Endothelial cell of umbilical vein (primary cell): Measurements from ENCODE around the gene BHLHE41. TPM values are rescaled to one million over a fixed set of nuclear protein-coding genes. Genes with fewer than 3 reads are reported as not detected.

Source experiments
- BruUV-seq: library from RNA; stranded (reverse); fragments of 400-500 nt; replicated peaks from 2 replicates; lab custom pipeline; 2021; lab: Mats Ljungman, UMichigan
- CTCF ChIA-PET: fragments of 300-600, 350-600 bp; sonication (Branson Sonifier 250); formaldehyde crosslinking; loops from one replicate; lab custom pipeline; 2021; ENCODE audit warnings: antibody characterized with exemption, inconsistent platforms; lab: Charles Lee
- POLR2A ChIA-PET: fragments of 300-600, 350-600 bp; sonication (Branson Sonifier 250); formaldehyde crosslinking; loops from one replicate; lab custom pipeline; 2021; ENCODE audit warnings: antibody characterized with exemption, inconsistent platforms; lab: Charles Lee
- DNase-seq: peaks from one replicate; pipeline ENCODE4 v3.0.0-alpha.2; 2011; ENCODE audit warnings: low read depth, low spot score
- FAIRE-seq: peaks from 2 replicates; lab custom pipeline; 2011; peaks lifted over from hg19 to GRCh38; lab: Jason Lieb, UNC
- H2AFZ ChIP-seq: 2 replicates; pipeline ENCODE4 v1.6.0; 2012; ENCODE audit warnings: low read depth, low read length, control low read depth, inconsistent platforms
- H3K27ac ChIP-seq: 2 replicates; pipeline ENCODE4 v1.5.1; 2011; ENCODE audit warnings: low read depth, mild to moderate bottlenecking, control low read depth, low read length, moderate library complexity; ENCODE audit not compliant: insufficient read depth
- H3K27me3 ChIP-seq, 2 experiments: 2 replicates each; pipeline versions ENCODE4 v1.6.0 to v1.6.1; 2011; ENCODE audit warnings: low read length in 2 of 2, mixed read lengths in 1 of 2; ENCODE audit not compliant: control insufficient read depth in 2 of 2, insufficient read depth in 2 of 2
- H3K36me3 ChIP-seq, 2 experiments: 2 replicates in 1 of 2; 3 replicates in 1 of 2; pipeline ENCODE4 v1.5.1; 2011; ENCODE audit warnings: low read length in 2 of 2, mild to moderate bottlenecking in 1 of 2, moderate library complexity in 1 of 2; ENCODE audit not compliant: control insufficient read depth in 2 of 2, insufficient read depth in 2 of 2; ENCODE audit errors: extremely low read depth in 1 of 2
- H3K4me1 ChIP-seq: 3 replicates; pipeline ENCODE4 v1.5.1; 2011; ENCODE audit warnings: mild to moderate bottlenecking, low read length; ENCODE audit not compliant: control insufficient read depth, insufficient read depth; ENCODE audit errors: extremely low read depth
- H3K4me2 ChIP-seq: 2 replicates; pipeline ENCODE4 v1.6.1; 2011; ENCODE audit warnings: low read length, control low read depth, mixed read lengths; ENCODE audit not compliant: insufficient read depth
- H3K4me3 ChIP-seq, 3 experiments: fragments of 200-600 bp in 1 of 3; sonication (generic), shearing (Covaris generic) in 1 of 3; replicated peaks in 1 of 3; 2 replicates each; pipeline ENCODE4 v1.5.1; 2011 to 2016; ENCODE audit warnings: control low read depth in 3 of 3, low read length in 3 of 3, mild to moderate bottlenecking in 2 of 3, inconsistent platforms in 1 of 3, low read depth in 1 of 3, moderate library complexity in 1 of 3; ENCODE audit not compliant: insufficient read depth in 1 of 3
- H3K79me2 ChIP-seq: 2 replicates; pipeline ENCODE4 v1.6.0; 2012; ENCODE audit warnings: low read length, inconsistent platforms; ENCODE audit not compliant: control insufficient read depth, insufficient read depth
- H3K9ac ChIP-seq: replicated peaks from 2 replicates; pipeline ENCODE3; 2011; ENCODE audit warnings: low read length, control low read depth; ENCODE audit not compliant: insufficient read depth; ENCODE audit errors: extremely low read depth
- H3K9me1 ChIP-seq: replicated peaks from 3 replicates; pipeline ENCODE4 v1.6.0; 2011; ENCODE audit warnings: mild to moderate bottlenecking, low read length; ENCODE audit not compliant: control insufficient read depth, insufficient read depth; ENCODE audit errors: extremely low read depth
- H3K9me3 ChIP-seq: replicated peaks from 2 replicates; pipeline ENCODE4 v1.5.1; 2012; ENCODE audit warnings: low read length, inconsistent platforms; ENCODE audit not compliant: control insufficient read depth, insufficient read depth
- H4K20me1 ChIP-seq: replicated peaks from 2 replicates; pipeline ENCODE3; 2011; ENCODE audit warnings: mild to moderate bottlenecking, low read length; ENCODE audit not compliant: control insufficient read depth, insufficient read depth; ENCODE audit errors: extremely low read depth
- EZH2 ChIP-seq: IDR thresholded peaks from 2 replicates; pipeline ENCODE4 v1.6.1; 2012; ENCODE audit warnings: borderline replicate concordance, low read depth, mild to moderate bottlenecking, moderate library complexity, low read length, inconsistent platforms; ENCODE audit not compliant: severe bottlenecking
- FOS ChIP-seq: IDR thresholded peaks from 2 replicates; pipeline ENCODE4 v1.6.1; 2011; ENCODE audit warnings: mild to moderate bottlenecking, low read length, moderate library complexity, borderline replicate concordance; ENCODE audit not compliant: insufficient read depth
- GATA2 ChIP-seq: IDR thresholded peaks from 2 replicates; pipeline ENCODE4 v1.7.0; 2011; ENCODE audit warnings: low read depth, mild to moderate bottlenecking, moderate library complexity, mixed read lengths, low read length; ENCODE audit not compliant: insufficient read length, insufficient read depth
- JUN ChIP-seq: IDR thresholded peaks from 2 replicates; pipeline ENCODE4 v1.6.1; 2011; ENCODE audit warnings: borderline replicate concordance, low read depth; ENCODE audit not compliant: insufficient read length, insufficient read depth
- MAX ChIP-seq: IDR thresholded peaks from 2 replicates; pipeline ENCODE4 v1.6.1; 2011; ENCODE audit not compliant: insufficient read depth, insufficient read length
- MYC ChIP-seq: IDR thresholded peaks from one replicate; pipeline ENCODE4 v1.6.1; 2011; ENCODE audit warnings: mild to moderate bottlenecking, low read depth, low read length
- POLR2A ChIP-seq: IDR thresholded peaks from 2 replicates; pipeline ENCODE4 v1.6.1; 2012; ENCODE audit warnings: low read depth, mild to moderate bottlenecking, control low read depth, low read length
- POLR2AphosphoS5 ChIP-seq: IDR thresholded peaks from 2 replicates; pipeline ENCODE4 v1.6.1; 2012; ENCODE audit warnings: low read depth, mild to moderate bottlenecking, control low read depth, low read length, moderate library complexity; ENCODE audit not compliant: insufficient read depth
- dilution Hi-C: fragments of 300-500 bp; cut with MboI; formaldehyde crosslinking; loops from one replicate; pipeline ENCODE4 v1.15.0; 2019; ENCODE audit warnings: low sequenced_read_pairs; ENCODE audit not compliant: extremely low pct_ligation_motif_present
- intact Hi-C: fragments of 100-400 bp; cut with micrococcal nuclease; formaldehyde crosslinking; loops from one replicate; pipeline ENCODE4 v1.10.0; 2022
- polyA plus RNA-seq, 4 experiments: library from polyadenylated mRNA; depleted of rRNA in 3 of 4; stranded (reverse) in 3 of 4; unstranded in 1 of 4; fragments of >200 nt; gene quantifications; 2 replicates each; pipeline versions ENCODE4 v1.2.1 to v1.2.3, GENCODE V29; 2011 to 2012; ENCODE audit warnings: missing spikeins in 1 of 4
- total RNA-seq: library from RNA; stranded (reverse); gene quantifications from 2 replicates; pipeline ENCODE4 v1.2.3, GENCODE V29; 2021
- TF ChIP-seq, protein P1 (sequence below), 2 donors: IDR thresholded peaks; 1 replicate in 1 of 2; 2 replicates in 1 of 2; pipeline ENCODE4 v1.5.1; 2011; ENCODE audit warnings: low read length in 2 of 2, mild to moderate bottlenecking in 2 of 2, moderate library complexity in 2 of 2, control low read depth in 1 of 2, inconsistent platforms in 1 of 2, low read depth in 1 of 2; ENCODE audit not compliant: insufficient read depth in 1 of 2; ENCODE audit errors: extremely low read depth in 1 of 2

BHLHE41 gene
- total and polyA plus RNA-seq, 2 donors (not counting 3 experiments of a cell fraction or from before 2014, with no cell fraction given): 0.12 to 0.24 TPM

GRCh38 chr12:26102953-26103352 is 21.9 kb downstream of the BHLHE41 start:
- ChIA-PET POLR2A (no interaction called here), CTCF (interaction anchor here (1.4 to 1.7 kb wide), 2 partner anchors 9 to 16 kb away, joined by 4 to 5 read pairs; no protein-coding TSS in a partner anchor)
- Histone ChIP-seq H2AFZ (no peak overlapping the region), H3K4me3 (no peak overlapping the region), H3K27ac (no peak overlapping the region), H3K27me3 (no peaks in the 10 kb centered on the region), H3K36me3 (no peaks in the 10 kb centered on the region), H3K9ac (no peak overlapping the region), H3K4me1 (no peaks in the 10 kb centered on the region), H3K9me3 (no peaks in the 10 kb centered on the region), H3K79me2 (no peaks in the 10 kb centered on the region), H4K20me1 (no peaks in the 10 kb centered on the region), H3K4me2 (no peak overlapping the region), H3K9me1 (no peaks in the 10 kb centered on the region)
- DNase-seq: peak; percentile 56
- dilution Hi-C loops: no loop called here
- BruUV-seq: no TSS peak
- intact Hi-C loops: no loop called here
- TF ChIP-seq, protein P1, sequence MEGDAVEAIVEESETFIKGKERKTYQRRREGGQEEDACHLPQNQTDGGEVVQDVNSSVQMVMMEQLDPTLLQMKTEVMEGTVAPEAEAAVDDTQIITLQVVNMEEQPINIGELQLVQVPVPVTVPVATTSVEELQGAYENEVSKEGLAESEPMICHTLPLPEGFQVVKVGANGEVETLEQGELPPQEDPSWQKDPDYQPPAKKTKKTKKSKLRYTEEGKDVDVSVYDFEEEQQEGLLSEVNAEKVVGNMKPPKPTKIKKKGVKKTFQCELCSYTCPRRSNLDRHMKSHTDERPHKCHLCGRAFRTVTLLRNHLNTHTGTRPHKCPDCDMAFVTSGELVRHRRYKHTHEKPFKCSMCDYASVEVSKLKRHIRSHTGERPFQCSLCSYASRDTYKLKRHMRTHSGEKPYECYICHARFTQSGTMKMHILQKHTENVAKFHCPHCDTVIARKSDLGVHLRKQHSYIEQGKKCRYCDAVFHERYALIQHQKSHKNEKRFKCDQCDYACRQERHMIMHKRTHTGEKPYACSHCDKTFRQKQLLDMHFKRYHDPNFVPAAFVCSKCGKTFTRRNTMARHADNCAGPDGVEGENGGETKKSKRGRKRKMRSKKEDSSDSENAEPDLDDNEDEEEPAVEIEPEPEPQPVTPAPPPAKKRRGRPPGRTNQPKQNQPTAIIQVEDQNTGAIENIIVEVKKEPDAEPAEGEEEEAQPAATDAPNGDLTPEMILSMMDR (IDR thresholded peaks at IDR 0.05; ENCODE audit: extremely low read depth in 1 of 2, insufficient read depth in 1 of 2, low read depth in 1 of 2, low read length in 2 of 2): no peak
- no peak for TF ChIP-seq JUN
- TF ChIP-seq GATA2: no peak
- TF ChIP-seq MYC: no peak
- no peak for TF ChIP-seq POLR2A
- no peak for FAIRE-seq

DNA sequence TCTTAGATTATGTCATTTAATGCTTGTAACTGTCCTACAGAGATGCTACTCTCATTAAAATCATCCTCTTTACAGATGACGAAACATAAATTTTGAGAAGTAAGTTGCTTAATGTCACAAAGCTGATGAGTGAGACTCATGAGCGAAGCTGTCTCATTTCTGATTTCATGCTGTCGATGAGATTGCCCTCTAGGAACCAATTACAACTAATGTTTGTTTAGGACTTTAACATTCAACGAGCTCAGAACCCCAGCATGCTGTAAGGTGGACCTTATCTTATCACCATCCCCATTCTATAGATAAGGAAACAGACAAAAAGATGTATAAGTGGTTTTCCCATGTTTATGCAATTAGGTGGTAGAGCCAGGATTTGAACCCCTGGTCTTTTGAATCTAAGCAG is 23.1 kb downstream of the BHLHE41 start:
- H2AFZ ChIP-seq: no peak overlapping the region
- dilution Hi-C loops: no loop called here
- H3K79me2 ChIP-seq: no peaks in the 10 kb centered on the region
- no peaks in the 10 kb centered on the region for H4K20me1 ChIP-seq
- DNase-seq (no peak), FAIRE-seq (no peak)
- no peaks in the 10 kb centered on the region for H3K9me3 ChIP-seq
- no peaks in the 10 kb centered on the region for H3K36me3 ChIP-seq
- ChIA-PET POLR2A (no interaction called here), CTCF (interaction anchor here (0.7 to 1.2 kb wide), 2 partner anchors 10 to 18 kb away, joined by 3 to 5 read pairs; no protein-coding TSS in a partner anchor)
- no peaks in the 10 kb centered on the region for H3K4me1 ChIP-seq
- intact Hi-C loops: no loop called here
- no peak overlapping the region for H3K4me3 ChIP-seq
- BruUV-seq: no TSS peak
- no peak overlapping the region for H3K27ac ChIP-seq
- no peak overlapping the region for H3K9ac ChIP-seq
- no peaks in the 10 kb centered on the region for H3K27me3 ChIP-seq
- H3K4me2 ChIP-seq: no peak overlapping the region
- TF ChIP-seq MAX: no peak
- TF ChIP-seq POLR2AphosphoS5: no peak
- no peak for TF ChIP-seq FOS
- no peak for TF ChIP-seq GATA2
- TF ChIP-seq, protein P1 (IDR thresholded peaks at IDR 0.05; ENCODE audit: extremely low read depth in 1 of 2, insufficient read depth in 1 of 2, low read depth in 1 of 2, low read length in 2 of 2): no peak
- TF ChIP-seq POLR2A: no peak
- no peak for TF ChIP-seq JUN
- TF ChIP-seq MYC: no peak
- no peak for TF ChIP-seq EZH2
- no peaks in the 10 kb centered on the region for H3K9me1 ChIP-seq
